Measurements from ENCODE around the gene LZIC.

The LZIC gene

DNA sequence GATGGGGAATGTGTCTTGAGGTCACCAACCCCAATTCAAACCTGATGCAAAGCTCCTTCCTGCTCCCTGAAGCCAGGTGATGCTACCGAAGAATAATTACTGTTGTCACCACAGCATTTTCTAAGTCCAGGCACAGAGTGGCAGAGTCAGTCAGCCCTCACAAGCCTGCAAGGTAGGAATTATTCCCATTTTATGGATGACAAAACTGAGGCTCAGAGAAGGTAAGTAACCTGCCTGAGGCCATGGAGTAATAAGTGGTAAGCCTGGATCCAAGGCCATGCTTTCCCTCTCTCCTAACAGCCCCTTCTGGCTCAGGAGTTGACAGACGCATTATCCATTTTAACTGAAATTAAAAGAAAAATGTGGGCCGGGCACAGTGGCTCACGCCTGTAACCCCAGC lies 56.1 kb downstream of the LZIC start:
- in situ Hi-C loops (cut with MboI; ENCODE audit: low sequenced_read_pairs): no loop called here

DNA sequence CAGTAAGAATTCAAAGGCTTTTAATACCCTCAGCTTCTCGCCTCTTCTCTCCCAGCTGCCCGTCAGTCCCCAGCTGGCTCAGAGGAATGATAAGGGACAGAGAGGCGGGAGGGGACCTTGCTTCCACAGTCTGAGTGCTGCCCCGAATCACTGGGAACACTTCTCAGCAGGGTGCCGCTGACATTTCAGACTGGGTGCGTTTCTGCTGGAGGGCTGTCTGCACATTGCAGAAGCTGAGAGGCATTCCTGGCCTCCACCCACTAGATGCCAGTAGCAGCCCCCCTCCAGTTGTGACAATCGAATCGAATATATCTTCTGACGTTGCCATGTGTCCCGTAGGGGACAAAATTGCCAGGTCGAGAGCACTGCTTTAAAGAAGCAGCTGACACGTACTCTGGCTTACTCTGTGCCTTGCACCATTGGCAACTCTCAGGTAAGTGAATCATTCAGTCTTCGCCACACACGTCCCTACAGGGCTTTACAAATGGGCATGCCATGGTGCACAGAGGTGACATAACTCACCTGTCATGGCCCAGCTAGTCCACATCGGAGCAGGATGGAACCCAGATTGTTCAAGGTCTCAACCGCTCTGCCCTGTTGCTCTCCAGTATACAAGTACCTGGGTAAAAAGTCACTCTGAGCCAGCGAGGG lies 57.0 kb downstream of the LZIC start:
- in situ Hi-C loops (cut with MboI; ENCODE audit: low sequenced_read_pairs): no loop called here

DNA sequence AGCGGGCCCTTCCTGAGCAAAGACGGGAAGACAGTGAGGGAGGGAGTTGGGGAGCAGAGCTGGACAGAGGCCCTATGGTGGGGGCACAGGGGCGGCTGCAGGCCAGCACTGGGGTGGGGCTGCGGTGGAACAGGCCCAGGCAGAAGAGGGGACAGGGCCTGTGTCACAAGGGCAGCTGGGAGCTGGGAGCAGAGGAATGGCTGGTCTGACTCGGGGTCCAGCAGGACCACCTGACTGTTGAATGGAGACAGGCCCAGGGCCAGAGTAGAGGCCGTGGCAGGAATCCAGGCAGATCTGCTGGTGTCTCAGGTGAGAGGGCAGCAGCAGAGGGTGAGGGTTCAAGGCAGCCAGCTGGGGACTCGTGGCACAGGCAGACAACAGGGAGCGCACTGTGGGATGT lies 58.4 kb downstream of the LZIC start:
- in situ Hi-C loops (cut with MboI; ENCODE audit: low sequenced_read_pairs): no loop called here

DNA sequence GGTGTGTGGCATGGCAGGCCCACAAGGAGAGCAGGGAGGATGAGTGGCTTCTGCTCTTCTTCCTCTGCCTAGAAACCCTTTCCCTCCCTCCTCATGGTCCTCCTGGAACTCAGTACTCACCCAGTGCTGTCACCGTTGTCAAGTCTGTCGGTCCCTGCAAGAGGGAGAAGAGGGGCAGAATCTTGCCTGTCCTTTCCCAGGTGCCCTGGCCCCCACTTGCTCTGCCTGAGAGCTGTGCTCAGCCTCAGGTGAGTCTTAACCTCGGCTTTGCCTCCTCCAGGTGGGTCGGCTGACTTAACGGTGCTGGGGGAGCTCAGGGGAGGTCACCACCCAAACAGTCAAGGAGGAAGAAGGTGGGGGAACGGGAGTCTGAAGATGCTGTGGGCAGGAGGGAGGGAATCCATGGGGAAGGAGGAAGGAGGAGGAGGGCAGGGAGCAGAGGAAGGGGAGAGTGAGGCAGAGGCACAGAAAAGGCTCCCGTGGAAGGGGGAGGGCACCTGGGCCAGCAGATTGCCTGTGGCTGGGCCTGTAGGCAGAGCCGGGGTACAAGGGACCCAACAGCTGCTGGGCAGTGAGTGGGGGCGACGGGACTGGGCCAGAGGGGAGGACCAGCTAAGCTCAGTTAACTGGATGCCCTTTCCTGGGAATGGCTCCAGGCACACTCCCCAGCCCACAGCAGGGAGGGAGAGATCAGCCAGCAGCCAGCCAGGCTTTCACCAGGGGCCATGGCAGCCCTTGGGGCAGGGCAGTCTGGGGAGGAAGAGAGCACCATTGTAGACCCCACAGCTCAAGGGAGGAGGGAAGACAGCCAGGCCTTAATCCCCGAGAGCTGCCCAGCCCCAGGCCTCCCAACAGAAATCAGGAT lies 59.4 kb downstream of the LZIC start:
- in situ Hi-C loops (cut with MboI; ENCODE audit: low sequenced_read_pairs): no loop called here

DNA sequence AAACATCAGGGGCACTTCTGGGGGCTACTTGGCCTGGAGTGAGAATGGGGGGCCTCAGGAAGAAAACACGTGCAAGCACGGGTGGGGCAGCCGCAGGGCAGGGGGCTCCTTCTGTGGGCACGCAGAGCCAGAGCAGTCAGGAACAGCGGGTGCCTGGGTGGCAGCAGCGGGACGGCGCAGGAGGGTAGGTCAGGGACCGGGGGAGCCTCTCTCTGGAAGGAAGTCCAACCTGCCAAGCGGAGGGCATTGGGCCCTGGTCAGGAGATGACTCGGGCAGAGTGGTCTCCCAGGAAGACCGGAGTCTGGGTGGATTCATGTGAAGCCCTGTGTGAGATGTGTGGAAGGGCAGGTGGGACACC lies 60.3 kb downstream of the LZIC start:
- in situ Hi-C loops (cut with MboI; ENCODE audit: low sequenced_read_pairs): no loop called here

DNA sequence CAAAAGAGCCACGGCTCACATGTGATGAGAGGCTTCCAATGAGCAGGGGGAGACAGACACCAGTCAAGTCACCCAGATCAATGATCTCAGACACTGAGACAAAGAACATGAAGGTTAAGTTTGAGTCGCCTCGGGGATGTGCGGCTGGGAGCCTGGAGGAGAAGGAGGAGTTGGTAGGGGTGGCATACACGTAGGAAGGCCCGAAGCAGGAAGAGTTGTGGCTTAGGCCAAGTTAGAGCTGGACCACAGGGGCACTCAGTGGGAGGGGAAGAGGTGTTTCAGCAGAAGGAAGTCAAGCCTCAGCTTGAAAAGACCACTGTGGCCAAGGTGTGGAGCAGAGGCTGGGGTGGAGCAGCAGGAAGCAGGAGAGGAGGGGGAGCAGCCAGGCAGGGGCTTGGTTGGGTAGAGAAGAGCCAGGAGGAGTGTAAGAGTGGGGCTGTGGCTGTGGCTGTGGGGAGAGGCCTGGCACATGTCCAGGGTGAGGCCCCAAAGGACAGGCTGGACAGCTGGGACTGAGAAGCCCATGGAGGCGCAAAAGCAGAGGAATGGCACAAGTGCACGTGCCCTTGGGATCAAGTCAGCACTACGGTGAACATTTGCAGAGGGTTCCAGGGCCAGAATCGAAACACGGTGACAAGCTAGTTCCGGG lies 60.8 kb downstream of the LZIC start:
- in situ Hi-C loops (cut with MboI; ENCODE audit: low sequenced_read_pairs): no loop called here

DNA sequence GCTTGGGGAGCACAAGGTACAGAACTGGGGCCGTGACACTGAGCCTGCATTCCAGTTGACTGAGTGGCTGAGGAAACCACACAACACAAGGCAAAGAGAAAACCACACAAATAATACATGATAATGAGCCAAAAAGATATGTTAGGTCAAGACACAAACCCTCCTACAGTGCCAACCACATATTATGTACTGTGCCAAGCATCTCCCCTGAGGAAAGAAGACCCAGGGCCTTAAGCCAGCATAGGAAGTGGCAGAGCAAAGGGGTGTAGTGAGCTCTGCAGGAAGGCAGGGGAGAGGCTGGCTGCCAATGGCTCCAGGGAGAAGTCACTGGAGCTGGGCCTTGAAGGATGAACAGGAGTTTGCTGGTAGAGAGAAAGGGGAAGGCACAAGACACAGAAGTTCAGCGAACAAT lies 61.3 kb downstream of the LZIC start:
- in situ Hi-C loops (cut with MboI; ENCODE audit: low sequenced_read_pairs): no loop called here

Measured in hTERT RPE-1 (cell line).